DOHH2 (cell line): ENCODE measurements around the gene CPXM2.

ENCODE experiments used
- H3F3A ChIP-seq: fragments of 200-600 bp; sonication (generic), shearing (Covaris generic); 2 replicates; pipeline ENCODE4 v1.6.0; 2016; ENCODE audit warnings: antibody characterized with exemption, mild to moderate bottlenecking; ENCODE audit not compliant: control insufficient read depth, insufficient read depth
- H3K27ac ChIP-seq: fragments of 200-600 bp; sonication (generic); 2 replicates; pipeline ENCODE4 v1.5.1; 2014; ENCODE audit warnings: low read depth, mild to moderate bottlenecking, low read length, moderate library complexity
- H3K27me3 ChIP-seq: fragments of 200-600 bp; sonication (generic); 2 replicates; pipeline ENCODE4 v1.6.1; 2014; ENCODE audit warnings: mild to moderate bottlenecking, low read length, mixed read lengths; ENCODE audit not compliant: control insufficient read depth
- H3K36me3 ChIP-seq: fragments of 200-600 bp; sonication (generic); 2 replicates; pipeline ENCODE4 v1.6.1; 2014; ENCODE audit warnings: mild to moderate bottlenecking, low read length, moderate library complexity, mixed read lengths; ENCODE audit not compliant: control insufficient read depth
- H3K4me1 ChIP-seq: fragments of 200-600 bp; sonication (generic); 2 replicates; pipeline ENCODE4 v1.6.1; 2014; ENCODE audit warnings: mild to moderate bottlenecking, low read length, mixed read lengths; ENCODE audit not compliant: control insufficient read depth
- H3K4me2 ChIP-seq: fragments of 200-600 bp; sonication (generic); 2 replicates; pipeline ENCODE4 v1.6.0; 2014; ENCODE audit warnings: mild to moderate bottlenecking, low read length, moderate library complexity
- H3K4me3 ChIP-seq: fragments of 200-600 bp; sonication (generic); 2 replicates; pipeline ENCODE4 v1.5.1; 2014; ENCODE audit warnings: mild to moderate bottlenecking, low read length, mixed read lengths
- H3K79me2 ChIP-seq: fragments of 200-600 bp; sonication (generic); 2 replicates; pipeline ENCODE4 v1.6.1; 2014; ENCODE audit warnings: mild to moderate bottlenecking, low read length, mixed read lengths; ENCODE audit not compliant: control insufficient read depth
- H3K9me2 ChIP-seq: fragments of 200-600 bp; sonication (generic); replicated peaks from 2 replicates; pipeline ENCODE4 v1.6.1; 2014; ENCODE audit warnings: mild to moderate bottlenecking, low read length, mixed read lengths; ENCODE audit not compliant: control insufficient read depth
- H3K9me3 ChIP-seq: fragments of 200-600 bp; sonication (generic); 2 replicates; pipeline ENCODE4 v1.6.1; 2014; ENCODE audit warnings: antibody characterized with exemption, low read length, mixed read lengths; ENCODE audit not compliant: control insufficient read depth, insufficient read depth
- H4K20me1 ChIP-seq: fragments of 200-600 bp; sonication (generic); 2 replicates; pipeline ENCODE4 v1.6.0; 2014; ENCODE audit warnings: low read depth, mild to moderate bottlenecking, antibody characterized with exemption, low read length, moderate library complexity; ENCODE audit not compliant: control insufficient read depth, insufficient read depth
- CTCF ChIP-seq: fragments of 200-600 bp; sonication (generic); IDR thresholded peaks from one replicate; pipeline ENCODE4 v1.5.1; 2014; ENCODE audit warnings: antibody characterized with exemption, mild to moderate bottlenecking, low read depth, low read length; ENCODE audit not compliant: poor library complexity, severe bottlenecking
- EZH2phosphoT487 ChIP-seq: fragments of 200-600 bp; sonication (generic); IDR thresholded peaks from 2 replicates; pipeline ENCODE4 v1.6.1; 2017; ENCODE audit warnings: borderline replicate concordance, mild to moderate bottlenecking, antibody characterized with exemption, low read length, moderate library complexity, mixed read lengths

Gene CPXM2

GRCh38 chr10:123704812-123705211, 186.8 kb downstream of the CPXM2 start:
- H3K36me3 ChIP-seq, result no peaks in the 10 kb centered on the region
- H4K20me1 ChIP-seq, result no peaks in the 10 kb centered on the region
- H3K4me2 ChIP-seq, result no peak overlapping the region
- H3K4me3 ChIP-seq, result no peak overlapping the region
- H3F3A ChIP-seq, result no peaks in the 10 kb centered on the region
- H3K79me2 ChIP-seq, result no peaks in the 10 kb centered on the region
- H3K9me3 ChIP-seq, result no peaks in the 10 kb centered on the region
- peaks cover 5% of the 10 kb centered on the region; the same call in 1 of the 2 replicates for H3K27me3 ChIP-seq
- H3K9me2 ChIP-seq, result no peaks in the 10 kb centered on the region
- H3K4me1 ChIP-seq, result no peaks in the 10 kb centered on the region
- TF ChIP-seq EZH2phosphoT487 (no peak), CTCF (no peak)
- no peak overlapping the region for H3K27ac ChIP-seq

GRCh38 chr10:123704076-123704475, 187.5 kb downstream of the CPXM2 start:
- no peaks in the 10 kb centered on the region for H3K36me3 ChIP-seq

GRCh38 chr10:123703195-123703790, 188.3 kb downstream of the CPXM2 start:
- Histone ChIP-seq H3K27me3 (peaks cover 2% of the 10 kb centered on the region; the same call in 1 of the 2 replicates), H3K36me3 (no peaks in the 10 kb centered on the region), H3K9me2 (no peaks in the 10 kb centered on the region), H3K4me3 (no peak overlapping the region), H3K27ac (no peak overlapping the region), H3K4me2 (no peak overlapping the region), H4K20me1 (no peaks in the 10 kb centered on the region), H3K9me3 (no peaks in the 10 kb centered on the region), H3F3A (no peaks in the 10 kb centered on the region), H3K79me2 (no peaks in the 10 kb centered on the region), H3K4me1 (no peaks in the 10 kb centered on the region)
- TF ChIP-seq EZH2phosphoT487 (no peak), CTCF (no peak)

More at GRCh38 chr10:123704076-123704475, 187.5 kb downstream of the CPXM2 start:
- H3K9me3 ChIP-seq, result no peaks in the 10 kb centered on the region
- H3K4me3 ChIP-seq, result no peak overlapping the region
- no peaks in the 10 kb centered on the region for H3K4me1 ChIP-seq
- H3K27ac ChIP-seq, result no peak overlapping the region
- no peaks in the 10 kb centered on the region for H3F3A ChIP-seq
- H4K20me1 ChIP-seq, result no peaks in the 10 kb centered on the region
- no peak for TF ChIP-seq CTCF
- no peak for TF ChIP-seq EZH2phosphoT487
- no peaks in the 10 kb centered on the region for H3K79me2 ChIP-seq
- no peak overlapping the region for H3K4me2 ChIP-seq
- H3K27me3 ChIP-seq, result peaks cover 5% of the 10 kb centered on the region; the same call in 1 of the 2 replicates
- H3K9me2 ChIP-seq, result no peaks in the 10 kb centered on the region
